ENCODE results near the gene ZNF521. TPM values are rescaled to one million over a fixed set of nuclear protein-coding genes. Genes with fewer than 3 reads are reported as not detected.

Gene ZNF521
- total and polyA plus RNA-seq, 10 of the 15 experiments (the other 5 are each of a cell fraction or from before 2014, with no cell fraction given) = 0.02 to 0.05 (median 0.04) TPM; not detected in 6

GRCh38 chr18:25113566-25113965, 238.4 kb downstream of the ZNF521 start:
- intact Hi-C loops (cut with micrococcal nuclease; ENCODE audit: unreplicated experiment) = no loop called here
- H2AFZ ChIP-seq (ENCODE audit: control insufficient read depth, low read depth, low read length) = no peak overlapping the region
- H3K9ac ChIP-seq (ENCODE audit: control insufficient read depth, insufficient read depth, low read length) = no peak overlapping the region
- H4K20me1 ChIP-seq (ENCODE audit: control insufficient read depth, insufficient read depth) = no peaks in the 10 kb centered on the region
- H3K4me3 ChIP-seq = no peak overlapping the region
- no TSS peak for BruUV-seq (replicated peaks)
- H3K79me2 ChIP-seq (ENCODE audit: control insufficient read depth, insufficient read depth, low read length) = no peaks in the 10 kb centered on the region
- no peak for TF ChIP-seq NR2F1 (conservative IDR thresholded peaks at IDR 0.05)
- TF ChIP-seq RAD51 (IDR thresholded peaks at IDR 0.05) = no peak
- TF ChIP-seq, protein P1, sequence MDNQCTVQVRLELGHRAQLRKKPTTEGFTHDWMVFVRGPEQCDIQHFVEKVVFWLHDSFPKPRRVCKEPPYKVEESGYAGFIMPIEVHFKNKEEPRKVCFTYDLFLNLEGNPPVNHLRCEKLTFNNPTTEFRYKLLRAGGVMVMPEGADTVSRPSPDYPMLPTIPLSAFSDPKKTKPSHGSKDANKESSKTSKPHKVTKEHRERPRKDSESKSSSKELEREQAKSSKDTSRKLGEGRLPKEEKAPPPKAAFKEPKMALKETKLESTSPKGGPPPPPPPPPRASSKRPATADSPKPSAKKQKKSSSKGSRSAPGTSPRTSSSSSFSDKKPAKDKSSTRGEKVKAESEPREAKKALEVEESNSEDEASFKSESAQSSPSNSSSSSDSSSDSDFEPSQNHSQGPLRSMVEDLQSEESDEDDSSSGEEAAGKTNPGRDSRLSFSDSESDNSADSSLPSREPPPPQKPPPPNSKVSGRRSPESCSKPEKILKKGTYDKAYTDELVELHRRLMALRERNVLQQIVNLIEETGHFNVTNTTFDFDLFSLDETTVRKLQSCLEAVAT (IDR thresholded peaks at IDR 0.05) = no peak
- TF ChIP-seq MTA2 (IDR thresholded peaks at IDR 0.05; ENCODE audit: low read depth) = no peak
- TF ChIP-seq, protein P2, sequence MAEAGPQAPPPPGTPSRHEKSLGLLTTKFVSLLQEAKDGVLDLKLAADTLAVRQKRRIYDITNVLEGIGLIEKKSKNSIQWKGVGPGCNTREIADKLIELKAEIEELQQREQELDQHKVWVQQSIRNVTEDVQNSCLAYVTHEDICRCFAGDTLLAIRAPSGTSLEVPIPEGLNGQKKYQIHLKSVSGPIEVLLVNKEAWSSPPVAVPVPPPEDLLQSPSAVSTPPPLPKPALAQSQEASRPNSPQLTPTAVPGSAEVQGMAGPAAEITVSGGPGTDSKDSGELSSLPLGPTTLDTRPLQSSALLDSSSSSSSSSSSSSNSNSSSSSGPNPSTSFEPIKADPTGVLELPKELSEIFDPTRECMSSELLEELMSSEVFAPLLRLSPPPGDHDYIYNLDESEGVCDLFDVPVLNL (IDR thresholded peaks at IDR 0.05; ENCODE audit: low read depth, low read length) = no peak
- no peak for TF ChIP-seq POLR2AphosphoS5 (IDR thresholded peaks at IDR 0.05; ENCODE audit: low read length)
- no peak for TF ChIP-seq CUX1 (IDR thresholded peaks at IDR 0.05; ENCODE audit: insufficient replicate concordance, low read depth, low read length)
- TF ChIP-seq ZNF384 (IDR thresholded peaks at IDR 0.05; ENCODE audit: borderline replicate concordance, low read depth, low read length) = no peak
- ATAC-seq = no peak
- no peaks in the 10 kb centered on the region for H3K27me3 ChIP-seq (replicated peaks in 1 of 2; ENCODE audit: control insufficient read depth in 2 of 2, insufficient read depth in 2 of 2, low read length in 1 of 2)
- WGBS (ENCODE audit: insufficient coverage, insufficient replicate concordance, low lambda C conversion rate, missing lambda C conversion rate) = 34% methylated on average over 6 of the region's 6 CpGs
- DNase-seq (ENCODE audit: low read depth, low spot score) = no peak
- CTCF ChIA-PET = no interaction called here
- in situ Hi-C loops (cut with MboI) = no loop called here
- no peak overlapping the region for H3K4me2 ChIP-seq (ENCODE audit: control insufficient read depth, insufficient read depth)
- no peaks in the 10 kb centered on the region for H3K4me1 ChIP-seq (ENCODE audit: control insufficient read depth, insufficient read depth, low read length)
- no peak overlapping the region for H3K27ac ChIP-seq (ENCODE audit: control insufficient read depth, insufficient read depth)
- no peaks in the 10 kb centered on the region for H3K36me3 ChIP-seq (ENCODE audit: control insufficient read depth in 2 of 2, insufficient read depth in 2 of 2, low read length in 1 of 2)
- SMC1A ChIA-PET (ENCODE audit: uncharacterized antibody, unreplicated experiment) = no interaction called here
- H3K9me3 ChIP-seq (replicated peaks; ENCODE audit: control insufficient read depth, insufficient read depth, low read length) = no peaks in the 10 kb centered on the region
- FAIRE-seq = no peak
- POLR2A ChIA-PET = no interaction called here
- RAD21 ChIA-PET (ENCODE audit: unreplicated experiment) = no interaction called here
